WI38 (cell line): ENCODE data around the gene TNFAIP8.

ENCODE experiments used
- H3K4me3 ChIP-seq: 2 replicates; pipeline ENCODE4 v1.5.1; 2011; ENCODE audit warnings: low read depth, mild to moderate bottlenecking, control low read depth, low read length
- CTCF ChIP-seq: IDR thresholded peaks from 2 replicates; pipeline ENCODE4 v1.5.1; 2012; ENCODE audit warnings: low read depth, mild to moderate bottlenecking, control low read depth, low read length

The TNFAIP8 gene

GRCh38 chr5:119333421-119333851, 22.4 kb upstream of the TNFAIP8 start:
- no peak overlapping the region for H3K4me3 ChIP-seq
- TF ChIP-seq CTCF, result no peak

GRCh38 chr5:119335261-119335677, 20.6 kb upstream of the TNFAIP8 start:
- no peak for TF ChIP-seq CTCF
- no peak overlapping the region for H3K4me3 ChIP-seq

- no peak overlapping the region for H3K4me3 ChIP-seq
- no peak for TF ChIP-seq CTCF
Measured at GRCh38 chr5:119336262-119336661, 19.6 kb upstream of the TNFAIP8 start.

DNA sequence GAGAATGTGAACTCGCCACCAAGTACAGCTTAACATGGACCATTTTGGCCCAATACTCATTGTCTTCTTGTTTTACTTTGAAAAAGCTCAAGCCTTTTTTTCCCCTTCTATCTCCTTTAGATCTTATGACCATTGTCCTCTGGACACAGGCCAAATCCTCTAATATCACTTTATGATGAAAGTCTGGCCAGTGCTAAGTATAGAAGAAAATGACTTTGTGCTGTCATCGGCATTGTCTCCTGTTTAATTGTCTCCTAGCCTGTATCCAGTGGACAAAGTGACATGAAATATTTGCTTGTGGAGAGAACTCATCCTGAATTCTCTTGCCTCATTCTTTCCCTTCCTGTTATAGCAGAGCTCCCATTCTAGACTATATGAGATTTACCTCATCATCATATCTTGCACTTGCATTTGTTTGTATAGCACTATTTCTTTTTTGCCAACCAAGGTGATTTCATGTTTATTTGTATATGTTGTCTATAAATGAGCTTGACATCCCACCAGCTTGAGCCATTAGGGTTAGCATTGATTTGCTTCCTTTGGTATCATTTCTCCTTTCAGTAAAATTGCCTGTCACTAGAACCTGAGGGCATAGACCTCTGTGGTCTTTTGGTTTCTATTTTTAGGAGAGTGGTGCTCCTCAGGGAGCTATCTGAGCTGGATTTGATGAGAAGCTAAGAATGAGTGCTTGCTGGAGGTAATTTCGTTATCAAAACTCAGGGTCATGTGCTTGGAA, 18.8 kb upstream of the TNFAIP8 start:
- no peak for TF ChIP-seq CTCF
- H3K4me3 ChIP-seq, result no peak overlapping the region

- no peak overlapping the region for H3K4me3 ChIP-seq
- TF ChIP-seq CTCF, result no peak
Measured at GRCh38 chr5:119338326-119338946, 17.4 kb upstream of the TNFAIP8 start.

- no peak overlapping the region for H3K4me3 ChIP-seq
- no peak for TF ChIP-seq CTCF
Measured at GRCh38 chr5:119339344-119339743, 16.5 kb upstream of the TNFAIP8 start.

GRCh38 chr5:119339965-119340364, 15.9 kb upstream of the TNFAIP8 start:
- TF ChIP-seq CTCF, result no peak
- no peak overlapping the region for H3K4me3 ChIP-seq
